ENCODE data around the gene MAGEA4. TPM values are rescaled to one million over a fixed set of nuclear protein-coding genes. Genes with fewer than 3 reads are reported as not detected.

The MAGEA4 gene
- total RNA-seq, 4 donors from 2014 or later, result 0.27 TPM; not detected in 3

DNA sequence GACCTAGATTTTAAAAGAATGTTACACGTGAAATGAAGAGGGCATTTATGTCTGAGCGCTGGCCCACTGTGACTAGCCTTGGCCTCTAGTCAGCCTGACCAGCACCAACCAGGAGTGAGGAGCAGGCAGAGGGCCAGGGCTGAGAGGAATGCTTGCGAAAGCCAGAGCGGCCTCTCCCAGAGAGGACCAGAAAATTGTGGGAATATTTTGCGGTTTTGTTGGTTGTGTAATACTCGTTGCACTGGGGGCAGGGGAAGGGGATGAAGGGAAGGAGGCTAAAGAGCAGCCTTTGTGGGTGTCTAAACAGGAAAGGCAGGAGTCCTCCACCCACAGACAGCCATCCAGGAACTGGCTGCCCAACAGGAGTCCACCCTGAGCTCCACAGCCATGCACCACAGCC is 58.0 kb downstream of the MAGEA4 start:
- Histone ChIP-seq H3K36me3 (no peaks in the 10 kb centered on the region), H3K9me3 (no peaks in the 10 kb centered on the region), H3K27ac (peak overlapping the region in 1 of 3 donors; percentile 15), H3K4me3 (replicated peaks in 1 of 3) (no peak overlapping the region), H3K4me1 (no peaks in the 10 kb centered on the region), H3K27me3 (no peaks in the 10 kb centered on the region)
- TF ChIP-seq, protein P1, sequence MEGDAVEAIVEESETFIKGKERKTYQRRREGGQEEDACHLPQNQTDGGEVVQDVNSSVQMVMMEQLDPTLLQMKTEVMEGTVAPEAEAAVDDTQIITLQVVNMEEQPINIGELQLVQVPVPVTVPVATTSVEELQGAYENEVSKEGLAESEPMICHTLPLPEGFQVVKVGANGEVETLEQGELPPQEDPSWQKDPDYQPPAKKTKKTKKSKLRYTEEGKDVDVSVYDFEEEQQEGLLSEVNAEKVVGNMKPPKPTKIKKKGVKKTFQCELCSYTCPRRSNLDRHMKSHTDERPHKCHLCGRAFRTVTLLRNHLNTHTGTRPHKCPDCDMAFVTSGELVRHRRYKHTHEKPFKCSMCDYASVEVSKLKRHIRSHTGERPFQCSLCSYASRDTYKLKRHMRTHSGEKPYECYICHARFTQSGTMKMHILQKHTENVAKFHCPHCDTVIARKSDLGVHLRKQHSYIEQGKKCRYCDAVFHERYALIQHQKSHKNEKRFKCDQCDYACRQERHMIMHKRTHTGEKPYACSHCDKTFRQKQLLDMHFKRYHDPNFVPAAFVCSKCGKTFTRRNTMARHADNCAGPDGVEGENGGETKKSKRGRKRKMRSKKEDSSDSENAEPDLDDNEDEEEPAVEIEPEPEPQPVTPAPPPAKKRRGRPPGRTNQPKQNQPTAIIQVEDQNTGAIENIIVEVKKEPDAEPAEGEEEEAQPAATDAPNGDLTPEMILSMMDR (IDR thresholded peaks at IDR 0.05), result no peak
- TF ChIP-seq POLR2A (IDR thresholded peaks at IDR 0.05), result no peak
- intact Hi-C loops (cut with DNase I), result no loop called here
- peak; percentile 70 to 79 for DNase-seq
- 14 to 18% methylated on average over 6 of the region's 6 CpGs for WGBS, 2 donors

DNA sequence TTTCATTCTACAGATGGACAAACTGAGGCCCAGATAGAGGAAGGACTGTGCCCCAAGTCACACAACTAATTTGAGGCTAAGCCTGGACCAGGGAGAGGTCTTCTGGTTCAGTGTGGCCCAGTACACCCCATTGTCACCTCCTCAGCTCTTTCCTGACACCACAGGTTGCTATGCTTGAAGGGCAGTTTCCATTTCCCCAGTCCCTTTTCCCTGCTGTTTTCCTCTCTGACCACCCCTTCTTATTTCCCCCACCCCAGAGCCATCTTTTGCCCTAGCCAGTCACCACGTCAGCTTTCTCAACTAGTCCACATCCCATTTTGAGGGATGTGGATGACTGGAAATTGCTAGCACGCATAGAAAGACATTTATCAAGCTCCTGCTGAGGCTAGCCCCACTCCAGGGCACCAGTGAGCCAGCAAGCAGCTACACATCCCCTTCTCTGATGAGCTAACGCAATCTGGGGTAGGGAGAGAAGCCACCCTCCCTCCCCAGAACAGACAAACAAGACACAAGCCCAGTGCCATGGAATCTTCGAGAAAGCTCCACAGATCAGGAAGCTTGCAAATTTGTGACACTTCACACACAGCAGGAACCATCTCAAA is 60.5 kb downstream of the MAGEA4 start:
- intact Hi-C loops (cut with DNase I), result no loop called here
- Histone ChIP-seq H3K27ac (peak overlapping the region in 2 of 3 donors; percentile 18 to 66), H3K27me3 (no peaks in the 10 kb centered on the region), H3K9me3 (no peaks in the 10 kb centered on the region), H3K4me1 (peaks cover 0 to 3% of the 10 kb centered on the region in 2 donors), H3K4me3 (replicated peaks in 1 of 3) (peak overlapping the region in 1 of 3 donors; percentile 48), H3K36me3 (no peaks in the 10 kb centered on the region)
- TF ChIP-seq, protein P1 (IDR thresholded peaks at IDR 0.05), result no peak
- TF ChIP-seq POLR2A (IDR thresholded peaks at IDR 0.05), result no peak
- DNase-seq, result no peak
- 46 to 66% methylated on average over 3 to 4 of the region's 4 CpGs for WGBS, 2 donors

DNA sequence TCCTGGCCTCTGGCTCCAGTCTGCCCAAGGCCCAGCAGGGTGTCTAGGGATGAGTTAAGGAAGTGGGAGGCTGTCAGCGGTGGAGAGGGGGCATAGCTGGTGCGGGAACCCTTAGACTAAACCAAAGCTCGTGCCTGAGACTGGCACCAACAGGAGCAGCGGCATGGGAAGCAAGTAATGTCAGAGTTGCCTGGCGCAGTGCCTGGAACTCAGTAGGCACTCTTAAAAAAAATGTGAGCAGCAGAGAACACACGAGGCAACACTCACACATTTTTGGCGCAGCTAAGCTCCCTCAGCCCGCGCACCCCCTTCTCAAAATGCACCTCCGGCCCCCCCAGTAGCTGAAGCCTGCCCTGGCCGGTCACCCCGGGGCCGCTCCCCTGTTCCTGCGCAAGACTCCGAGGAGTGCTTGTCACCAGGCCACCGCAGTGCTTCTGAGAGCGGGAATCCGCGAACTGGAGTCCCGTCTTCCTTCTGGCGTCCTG is 61.2 kb downstream of the MAGEA4 start:
- DNase-seq, result peak; percentile 78 to 79

More for the DNA sequence above, 61.2 kb downstream of the MAGEA4 start:
- H3K9me3 ChIP-seq, result no peaks in the 10 kb centered on the region
- no peak for TF ChIP-seq POLR2A (IDR thresholded peaks at IDR 0.05)
- TF ChIP-seq, protein P1 (IDR thresholded peaks at IDR 0.05), result no peak
- peak overlapping the region; percentile 20 to 48 (median 39) for H3K4me3 ChIP-seq (replicated peaks in 1 of 3)
- H3K36me3 ChIP-seq, result no peaks in the 10 kb centered on the region
- peak overlapping the region; percentile 63 to 75 (median 66) for H3K27ac ChIP-seq
- 16 to 27% methylated on average over 5 to 7 of the region's 21 CpGs for WGBS, 2 donors
- H3K27me3 ChIP-seq, result no peaks in the 10 kb centered on the region
- intact Hi-C loops (cut with DNase I), result no loop called here
- H3K4me1 ChIP-seq, result peaks cover 0 to 3% of the 10 kb centered on the region in 2 donors

MicroRNAs encoded within 50 kb of the gene (microRNA counts, 767-probe panel; counts per million panel counts)
- microRNA hsa-miR-224-5p, result 0 counts per million in 2 donors
- microRNA hsa-miR-452-5p, result 0 to 2,810 counts per million in 2 donors

Small RNAs within 50 kb of the gene (microRNA-seq; reads per million reads assigned to microRNA genes)
- 535 reads per million, percentile 70 among the genes with 10 or more reads in this experiment for gene MIR224
- 201 reads per million, percentile 60 among the genes with 10 or more reads in this experiment for gene MIR452

Other genes starting within 250 kb of the MAGEA4 start
- 1 to 10 TPM in 2 of 4 donors, under 1 TPM in 1, not detected in 1; under 0.01 to 3.9 (median 2.1) TPM for gene PRRG3, start 217.4 kb upstream of the MAGEA4 start, total RNA-seq
- 1 to 10 TPM in 2 of 4 donors, not detected in 2; 1.7 to 4.7 TPM for gene FATE1, start 196.9 kb upstream of the MAGEA4 start, total RNA-seq
- gene CNGA2, start 178.1 kb upstream of the MAGEA4 start, total RNA-seq, result not detected
- gene GABRE, start 61.8 kb downstream of the MAGEA4 start, total RNA-seq, result 10 to 100 TPM; 39.5 to 73.5 (median 43.1) TPM
- not detected for gene MAGEA10, start 225.7 kb downstream of the MAGEA4 start, total RNA-seq